H9 (cell line): ENCODE data around the gene TTC6. TPM values are rescaled to one million over a fixed set of nuclear protein-coding genes. Genes with fewer than 3 reads are reported as not detected.

Experiments
- DNase-seq: peaks from one replicate; pipeline ENCODE4 v3.0.0-alpha.2; 2017
- H2AFZ ChIP-seq: one replicate; pipeline ENCODE4 v1.6.1; 2013; ENCODE audit warnings: mild to moderate bottlenecking, low read length, control low read depth, moderate library complexity
- H2AK5ac ChIP-seq: 2 replicates; pipeline ENCODE4 v1.6.1; 2013; ENCODE audit warnings: low read length, control low read depth, mixed read lengths; ENCODE audit not compliant: insufficient read length
- H2BK120ac ChIP-seq: one replicate; pipeline ENCODE4 v1.6.1; 2013; ENCODE audit warnings: low read depth, mild to moderate bottlenecking, low read length, control low read depth, inconsistent platforms; ENCODE audit not compliant: poor library complexity, severe bottlenecking
- H2BK12ac ChIP-seq: 2 replicates; pipeline ENCODE4 v1.6.1; 2013; ENCODE audit warnings: low read length, control low read depth, mixed read lengths, low read depth; ENCODE audit not compliant: insufficient read length
- H2BK15ac ChIP-seq: 2 replicates; pipeline ENCODE4 v1.6.1; 2013; ENCODE audit warnings: low read depth, low read length, control low read depth
- H2BK20ac ChIP-seq: one replicate; pipeline ENCODE4 v1.6.1; 2013; ENCODE audit warnings: low read depth, mild to moderate bottlenecking, low read length, control low read depth, inconsistent platforms; ENCODE audit not compliant: poor library complexity, severe bottlenecking
- H2BK5ac ChIP-seq: 2 replicates; pipeline ENCODE4 v1.6.1; 2013; ENCODE audit warnings: low read length, control low read depth, mixed read lengths; ENCODE audit not compliant: insufficient read length
- H3K14ac ChIP-seq: 2 replicates; pipeline ENCODE4 v1.6.1; 2013; ENCODE audit warnings: low read length, control low read depth; ENCODE audit not compliant: insufficient read depth
- H3K18ac ChIP-seq: 2 replicates; pipeline ENCODE4 v1.6.1; 2013; ENCODE audit warnings: low read depth, mild to moderate bottlenecking, mixed read lengths, low read length, control low read depth; ENCODE audit not compliant: insufficient read length
- H3K23ac ChIP-seq: 2 replicates; pipeline ENCODE4 v1.6.1; 2013; ENCODE audit warnings: low read length, control low read depth, mixed read lengths, low read depth; ENCODE audit not compliant: insufficient read length
- H3K23me2 ChIP-seq: 2 replicates; pipeline ENCODE4 v1.6.1; 2013; ENCODE audit warnings: low read depth, mild to moderate bottlenecking, mixed read lengths, low read length, control low read depth; ENCODE audit not compliant: insufficient read length, poor library complexity, severe bottlenecking
- H3K27ac ChIP-seq: 2 replicates; pipeline ENCODE4 v1.5.1; 2013; ENCODE audit warnings: low read length, control low read depth, mixed read lengths, low read depth; ENCODE audit not compliant: insufficient read length
- H3K27me3 ChIP-seq: 2 replicates; pipeline ENCODE4 v1.6.1; 2013; ENCODE audit warnings: low read length, control low read depth, inconsistent platforms; ENCODE audit not compliant: insufficient read depth
- H3K4ac ChIP-seq: 2 replicates; pipeline ENCODE4 v1.6.1; 2013; ENCODE audit warnings: low read depth, mild to moderate bottlenecking, control low read depth, inconsistent platforms, low read length, moderate library complexity
- H3K4me1 ChIP-seq: 2 replicates; pipeline ENCODE4 v1.6.1; 2013; ENCODE audit warnings: low read length, control low read depth, inconsistent platforms; ENCODE audit not compliant: insufficient read depth
- H3K4me2 ChIP-seq: 2 replicates; pipeline ENCODE4 v1.6.1; 2013; ENCODE audit warnings: low read length, control low read depth, mixed read lengths; ENCODE audit not compliant: insufficient read length, insufficient read depth
- H3K56ac ChIP-seq: 2 replicates; pipeline ENCODE4 v1.6.1; 2013; ENCODE audit warnings: low read depth, mild to moderate bottlenecking, mixed read lengths, low read length, control low read depth; ENCODE audit not compliant: insufficient read length
- H3K79me1 ChIP-seq: 2 replicates; pipeline ENCODE4 v1.6.1; 2013; ENCODE audit warnings: low read depth, mild to moderate bottlenecking, moderate library complexity, low read length, control low read depth, inconsistent platforms; ENCODE audit not compliant: insufficient read depth, poor library complexity, severe bottlenecking
- H3K79me2 ChIP-seq: 2 replicates; pipeline ENCODE4 v1.6.1; 2013; ENCODE audit warnings: low read length, control low read depth, inconsistent platforms; ENCODE audit not compliant: insufficient read depth
- H3K9ac ChIP-seq: 2 replicates; pipeline ENCODE4 v1.6.1; 2013; ENCODE audit warnings: low read length, control low read depth, mixed read lengths; ENCODE audit not compliant: insufficient read length; ENCODE audit errors: extremely low read depth
- H3K9me3 ChIP-seq: one replicate; pipeline ENCODE4 v1.6.1; 2013; ENCODE audit warnings: low read depth, low read length, inconsistent platforms; ENCODE audit not compliant: control insufficient read depth
- H3T11ph ChIP-seq: one replicate; pipeline ENCODE4 v1.6.1; 2013; ENCODE audit warnings: mild to moderate bottlenecking, low read length, control low read depth, inconsistent platforms
- H4K20me1 ChIP-seq: one replicate; pipeline ENCODE4 v1.6.1; 2013; ENCODE audit not compliant: control insufficient read depth, insufficient read length, insufficient read depth
- H4K5ac ChIP-seq: 2 replicates; pipeline ENCODE4 v1.6.1; 2013; ENCODE audit warnings: low read depth, mild to moderate bottlenecking, mixed read lengths, low read length, control low read depth; ENCODE audit not compliant: insufficient read length
- H4K8ac ChIP-seq: replicated peaks from 2 replicates; pipeline ENCODE4 v1.6.1; 2013; ENCODE audit warnings: low read length, control low read depth, mixed read lengths, low read depth; ENCODE audit not compliant: insufficient read length
- H4K91ac ChIP-seq: 2 replicates; pipeline ENCODE4 v1.6.1; 2013; ENCODE audit warnings: low read depth, mild to moderate bottlenecking, moderate library complexity, mixed read lengths, low read length, control low read depth; ENCODE audit not compliant: insufficient read length
- H3K27ac Mint-ChIP-seq, 3 experiments: 2 replicates in 2 of 3; 3 replicates in 1 of 3; pipeline ENCODE4 v1.8.0; 2020 to 2021; ENCODE audit warnings: mixed read lengths in 3 of 3, mild to moderate bottlenecking in 1 of 3, moderate library complexity in 1 of 3
- H3K27me3 Mint-ChIP-seq: 2 replicates; pipeline ENCODE4 v1.8.0; 2021; ENCODE audit warnings: low read depth, mild to moderate bottlenecking, moderate library complexity, mixed read lengths
- H3K36me3 Mint-ChIP-seq, 3 experiments: 2 replicates in 2 of 3; 3 replicates in 1 of 3; pipeline ENCODE4 v1.8.0; 2020 to 2021; ENCODE audit warnings: low read depth in 3 of 3, mixed read lengths in 3 of 3; ENCODE audit not compliant: insufficient read depth in 1 of 3
- H3K4me1 Mint-ChIP-seq, 2 experiments: 2 replicates each; pipeline ENCODE4 v1.8.0; 2020; ENCODE audit warnings: mixed read lengths in 2 of 2
- H3K4me3 Mint-ChIP-seq, 2 experiments: 2 replicates in 1 of 2; 3 replicates in 1 of 2; pipeline ENCODE4 v1.8.0; 2020 to 2021; ENCODE audit warnings: mild to moderate bottlenecking in 2 of 2, mixed read lengths in 2 of 2, moderate library complexity in 1 of 2
- H3K9me3 Mint-ChIP-seq, 2 experiments: 2 replicates in 1 of 2; 3 replicates in 1 of 2; pipeline ENCODE4 v1.8.0; 2020; ENCODE audit warnings: mild to moderate bottlenecking in 2 of 2, mixed read lengths in 2 of 2, moderate library complexity in 1 of 2
- CTCF ChIP-seq: fragments of 200-600 bp; sonication (generic); conservative IDR thresholded peaks from 3 replicates; pipeline ENCODE4 v1.8.0; 2021; ENCODE audit warnings: antibody characterized with exemption, mild to moderate bottlenecking
- WGBS: extraction: QIAGEN DNeasy Blood & Tissue Kit; methylation state at CpG from one replicate; pipeline ENCODE4 v1.1.7; 2013; ENCODE audit warnings: missing lambda C conversion rate, low lambda C conversion rate, mixed read lengths; ENCODE audit not compliant: insufficient read length; ENCODE audit errors: extremely low coverage; 5-methylcytosine and 5-hydroxymethylcytosine counted together
- total RNA-seq: library from RNA; stranded (reverse); gene quantifications from 2 replicates; pipeline ENCODE4 v1.2.1, GENCODE V29; 2021

TTC6 gene
- total RNA-seq, 1 experiment from 2014 or later = 0.24 TPM

DNA sequence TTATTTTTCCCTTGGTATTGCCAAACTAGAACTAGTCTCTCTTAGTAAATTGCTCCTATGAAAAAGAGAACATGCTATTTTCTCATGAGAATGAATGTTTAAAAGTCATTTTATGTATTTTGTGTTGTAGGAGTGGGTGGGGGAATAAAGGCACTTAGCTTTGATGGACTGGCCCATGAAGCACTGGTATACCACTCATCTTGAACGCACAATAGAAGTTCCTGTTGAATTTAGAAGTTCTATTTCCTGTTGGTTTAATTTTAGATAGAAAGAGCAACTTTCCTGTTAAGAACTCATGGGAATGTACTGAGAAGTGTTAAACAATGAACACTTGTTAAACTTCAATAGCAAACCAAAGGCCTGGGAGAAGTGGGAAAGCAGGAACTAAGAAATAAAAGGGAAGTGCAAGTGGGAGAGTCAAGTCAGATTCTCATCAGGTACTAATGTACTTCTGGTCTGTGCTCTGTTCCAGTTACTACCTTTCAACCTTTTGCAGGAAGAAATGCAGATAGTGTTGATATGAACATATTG, 23.1 kb downstream of the TTC6 start:
- no peak overlapping the region for H4K91ac ChIP-seq
- H3K4me1 Mint-ChIP-seq = peaks cover 3% of the 10 kb centered on the region in 2 experiments; a peak in 2 of 4 replicates
- peaks cover 15% of the 10 kb centered on the region; the same call in 1 of the 2 replicates for H3K27me3 ChIP-seq
- H3K27me3 Mint-ChIP-seq = peaks cover 45% of the 10 kb centered on the region
- H3K23me2 ChIP-seq = peaks cover 9% of the 10 kb centered on the region
- no CpG with 5 or more reads among the region's 1 CpG for WGBS
- H3K9me3 Mint-ChIP-seq = peaks cover 25 to 32% of the 10 kb centered on the region in 2 experiments
- H2BK15ac ChIP-seq = no peak overlapping the region
- no peak overlapping the region for H2BK120ac ChIP-seq
- H2BK12ac ChIP-seq = no peak overlapping the region
- no peak for TF ChIP-seq CTCF
- no peak overlapping the region for H3K56ac ChIP-seq
- no peak overlapping the region for H2BK5ac ChIP-seq
- H3K4me1 ChIP-seq = no peaks in the 10 kb centered on the region
- H2BK20ac ChIP-seq = no peak overlapping the region
- no peak overlapping the region for H4K8ac ChIP-seq
- H2AK5ac ChIP-seq = no peak overlapping the region
- no peak overlapping the region for H3K27ac Mint-ChIP-seq
- H3T11ph ChIP-seq = no peak overlapping the region
- no peak overlapping the region for H3K4me2 ChIP-seq
- no peaks in the 10 kb centered on the region for H4K20me1 ChIP-seq
- no peak overlapping the region for H3K27ac ChIP-seq
- no peak overlapping the region for H3K14ac ChIP-seq
- no peaks in the 10 kb centered on the region for H3K79me1 ChIP-seq
- no peak overlapping the region for H3K4me3 Mint-ChIP-seq
- H3K9ac ChIP-seq = no peak overlapping the region
- H3K4ac ChIP-seq = no peak overlapping the region
- H3K18ac ChIP-seq = no peak overlapping the region
- no peaks in the 10 kb centered on the region for H3K79me2 ChIP-seq
- no peak overlapping the region for H2AFZ ChIP-seq
- peaks cover 13 to 27% (median 16%) of the 10 kb centered on the region in 3 experiments for H3K36me3 Mint-ChIP-seq
- DNase-seq = no peak
- peaks cover 6% of the 10 kb centered on the region for H3K9me3 ChIP-seq
- H3K23ac ChIP-seq = no peak overlapping the region
- H4K5ac ChIP-seq = no peak overlapping the region
